Effector CD8-positive, alpha-beta T cell (primary cell): Measurements from ENCODE around the gene ASGR1.

Experiments
- DNase-seq: peaks from one replicate; lab custom pipeline; 2025; lab: John Stamatoyannopoulos, UW

ASGR1 gene

GRCh38 chr17:7216242-7217112 lies 37.3 kb upstream of the ASGR1 start:
- DNase-seq: no peak

- DNase-seq: no peak
Measured at GRCh38 chr17:7215652-7216180, 36.5 kb upstream of the ASGR1 start.

GRCh38 chr17:7215136-7215638 lies 36.0 kb upstream of the ASGR1 start:
- no peak for DNase-seq

GRCh38 chr17:7214300-7215135 lies 35.3 kb upstream of the ASGR1 start:
- peak; percentile 98 for DNase-seq

GRCh38 chr17:7213895-7214299 lies 34.7 kb upstream of the ASGR1 start:
- peak; percentile 87 for DNase-seq

GRCh38 chr17:7211491-7212273 lies 32.5 kb upstream of the ASGR1 start:
- no peak for DNase-seq

GRCh38 chr17:7208754-7209460 lies 29.7 kb upstream of the ASGR1 start:
- DNase-seq: no peak

GRCh38 chr17:7208027-7208571 lies 28.9 kb upstream of the ASGR1 start:
- DNase-seq: no peak

GRCh38 chr17:7207120-7208001 lies 28.2 kb upstream of the ASGR1 start:
- no peak for DNase-seq

GRCh38 chr17:7205561-7205960 lies 26.4 kb upstream of the ASGR1 start:
- no peak for DNase-seq

- peak; percentile 96 for DNase-seq
Measured at GRCh38 chr17:7204828-7205461, 25.8 kb upstream of the ASGR1 start.

GRCh38 chr17:7204336-7204735 lies 25.2 kb upstream of the ASGR1 start:
- DNase-seq: no peak

- no peak for DNase-seq
Measured at GRCh38 chr17:7203391-7203790, 24.2 kb upstream of the ASGR1 start.

GRCh38 chr17:7196651-7197401 lies 17.7 kb upstream of the ASGR1 start:
- DNase-seq: no peak

GRCh38 chr17:7195971-7196370 lies 16.8 kb upstream of the ASGR1 start:
- DNase-seq: no peak

- DNase-seq: no peak
Measured at GRCh38 chr17:7192271-7192937, 13.2 kb upstream of the ASGR1 start.

GRCh38 chr17:7191571-7192270 lies 12.6 kb upstream of the ASGR1 start:
- no peak for DNase-seq
